Measurements from ENCODE around the gene SNRNP200.
A peak's percentile ranks its signal among the peaks of the same experiment; 100 is the strongest.

Gene SNRNP200

DNA sequence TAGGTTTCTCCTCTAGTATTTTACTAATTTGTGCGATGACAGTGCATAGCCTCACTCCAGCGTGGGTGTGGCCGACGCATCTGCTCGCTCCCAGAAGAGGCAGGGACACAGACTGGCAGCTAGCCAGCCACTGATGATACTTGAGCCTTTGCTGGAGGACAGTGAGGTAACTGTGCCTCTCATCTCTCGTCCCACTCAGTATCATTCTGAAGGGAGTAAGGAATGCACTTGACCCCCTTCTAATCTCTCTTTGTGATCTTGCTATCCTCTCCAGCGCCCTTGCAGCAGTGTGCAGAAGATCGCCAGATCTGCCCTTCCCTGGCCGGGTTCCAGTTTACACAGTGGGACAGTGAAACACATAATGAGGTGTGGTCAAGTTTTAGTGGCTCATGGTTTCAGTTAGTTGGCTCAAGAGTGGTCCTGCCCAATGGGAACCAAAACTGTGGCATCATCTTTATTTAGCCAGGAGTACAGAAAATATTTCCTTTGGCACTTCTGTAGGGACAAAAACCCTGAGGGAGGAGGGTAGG, 47.8 kb upstream of the SNRNP200 start (continued):
- peak; percentile 68; the same call in 1 of the 2 replicates for TF ChIP-seq EGR2 (tag by site-specific recombination; IDR thresholded peaks at IDR 0.05; ENCODE audit: low read depth)
- TF ChIP-seq ZNF692 (tag by site-specific recombination; IDR thresholded peaks at IDR 0.05): 0 out of 2 replicates have a peak, but pooled peaks have one; percentile 35
- peak; percentile 34; the same call in 1 of the 2 replicates for TF ChIP-seq GLIS1 (tag by site-specific recombination; IDR thresholded peaks at IDR 0.05)
- TF ChIP-seq, protein P1, sequence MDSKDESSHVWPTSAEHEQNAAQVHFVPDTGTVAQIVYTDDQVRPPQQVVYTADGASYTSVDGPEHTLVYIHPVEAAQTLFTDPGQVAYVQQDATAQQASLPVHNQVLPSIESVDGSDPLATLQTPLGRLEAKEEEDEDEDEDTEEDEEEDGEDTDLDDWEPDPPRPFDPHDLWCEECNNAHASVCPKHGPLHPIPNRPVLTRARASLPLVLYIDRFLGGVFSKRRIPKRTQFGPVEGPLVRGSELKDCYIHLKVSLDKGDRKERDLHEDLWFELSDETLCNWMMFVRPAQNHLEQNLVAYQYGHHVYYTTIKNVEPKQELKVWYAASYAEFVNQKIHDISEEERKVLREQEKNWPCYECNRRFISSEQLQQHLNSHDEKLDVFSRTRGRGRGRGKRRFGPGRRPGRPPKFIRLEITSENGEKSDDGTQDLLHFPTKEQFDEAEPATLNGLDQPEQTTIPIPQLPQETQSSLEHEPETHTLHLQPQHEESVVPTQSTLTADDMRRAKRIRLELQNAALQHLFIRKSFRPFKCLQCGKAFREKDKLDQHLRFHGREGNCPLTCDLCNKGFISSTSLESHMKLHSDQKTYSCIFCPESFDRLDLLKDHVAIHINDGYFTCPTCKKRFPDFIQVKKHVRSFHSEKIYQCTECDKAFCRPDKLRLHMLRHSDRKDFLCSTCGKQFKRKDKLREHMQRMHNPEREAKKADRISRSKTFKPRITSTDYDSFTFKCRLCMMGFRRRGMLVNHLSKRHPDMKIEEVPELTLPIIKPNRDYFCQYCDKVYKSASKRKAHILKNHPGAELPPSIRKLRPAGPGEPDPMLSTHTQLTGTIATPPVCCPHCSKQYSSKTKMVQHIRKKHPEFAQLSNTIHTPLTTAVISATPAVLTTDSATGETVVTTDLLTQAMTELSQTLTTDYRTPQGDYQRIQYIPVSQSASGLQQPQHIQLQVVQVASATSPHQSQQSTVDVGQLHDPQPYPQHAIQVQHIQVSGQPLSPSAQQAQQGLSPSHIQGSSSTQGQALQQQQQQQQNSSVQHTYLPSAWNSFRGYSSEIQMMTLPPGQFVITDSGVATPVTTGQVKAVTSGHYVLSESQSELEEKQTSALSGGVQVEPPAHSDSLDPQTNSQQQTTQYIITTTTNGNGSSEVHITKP (tag by site-specific recombination; IDR thresholded peaks at IDR 0.05): peak; percentile 72
- 0 out of 2 replicates have a peak, but pooled peaks have one; percentile 30 for TF ChIP-seq ZNF629 (tag by site-specific recombination; IDR thresholded peaks at IDR 0.05)
- TF ChIP-seq, protein P2, sequence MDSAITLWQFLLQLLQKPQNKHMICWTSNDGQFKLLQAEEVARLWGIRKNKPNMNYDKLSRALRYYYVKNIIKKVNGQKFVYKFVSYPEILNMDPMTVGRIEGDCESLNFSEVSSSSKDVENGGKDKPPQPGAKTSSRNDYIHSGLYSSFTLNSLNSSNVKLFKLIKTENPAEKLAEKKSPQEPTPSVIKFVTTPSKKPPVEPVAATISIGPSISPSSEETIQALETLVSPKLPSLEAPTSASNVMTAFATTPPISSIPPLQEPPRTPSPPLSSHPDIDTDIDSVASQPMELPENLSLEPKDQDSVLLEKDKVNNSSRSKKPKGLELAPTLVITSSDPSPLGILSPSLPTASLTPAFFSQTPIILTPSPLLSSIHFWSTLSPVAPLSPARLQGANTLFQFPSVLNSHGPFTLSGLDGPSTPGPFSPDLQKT (IDR thresholded peaks at IDR 0.05; ENCODE audit: borderline replicate concordance, low read depth, low read length): no peak

- H3K27ac ChIP-seq (ENCODE audit: extremely low read depth, low read depth, low read length): no peak overlapping the region
- ChIA-PET CTCF (no interaction called here), POLR2A (interaction anchor here (1.1 kb wide), 1 partner anchor 12 kb away, joined by 3 read pairs; the partner anchor contains the start of gene NCAPH)
- TF ChIP-seq ZFHX2 (tag by site-specific recombination; conservative IDR thresholded peaks at IDR 0.05) (peak; percentile 71), EGR2 (tag by site-specific recombination; IDR thresholded peaks at IDR 0.05; ENCODE audit: low read depth) (peak; percentile 87), REPIN1 (tag by site-specific recombination; IDR thresholded peaks at IDR 0.05; ENCODE audit: low read depth) (no peak)
- peaks cover 3% of the 10 kb centered on the region for H3K4me1 ChIP-seq (ENCODE audit: control insufficient read depth, insufficient read depth, low read length)
- H3K36me3 ChIP-seq (ENCODE audit: control insufficient read depth in 2 of 2, insufficient read depth in 1 of 2, low read length in 2 of 2): peaks cover 72 to 94% of the 10 kb centered on the region in 2 experiments
- no peaks in the 10 kb centered on the region for H3K9me3 ChIP-seq (ENCODE audit: control insufficient read depth, insufficient read depth, low read depth, low read length)
- H3K4me3 ChIP-seq (ENCODE audit: low read depth, low read length): no peak overlapping the region
These were observed 42.0 kb upstream of the SNRNP200 start for GRCh38 chr2:96347395-96347794.

DNA sequence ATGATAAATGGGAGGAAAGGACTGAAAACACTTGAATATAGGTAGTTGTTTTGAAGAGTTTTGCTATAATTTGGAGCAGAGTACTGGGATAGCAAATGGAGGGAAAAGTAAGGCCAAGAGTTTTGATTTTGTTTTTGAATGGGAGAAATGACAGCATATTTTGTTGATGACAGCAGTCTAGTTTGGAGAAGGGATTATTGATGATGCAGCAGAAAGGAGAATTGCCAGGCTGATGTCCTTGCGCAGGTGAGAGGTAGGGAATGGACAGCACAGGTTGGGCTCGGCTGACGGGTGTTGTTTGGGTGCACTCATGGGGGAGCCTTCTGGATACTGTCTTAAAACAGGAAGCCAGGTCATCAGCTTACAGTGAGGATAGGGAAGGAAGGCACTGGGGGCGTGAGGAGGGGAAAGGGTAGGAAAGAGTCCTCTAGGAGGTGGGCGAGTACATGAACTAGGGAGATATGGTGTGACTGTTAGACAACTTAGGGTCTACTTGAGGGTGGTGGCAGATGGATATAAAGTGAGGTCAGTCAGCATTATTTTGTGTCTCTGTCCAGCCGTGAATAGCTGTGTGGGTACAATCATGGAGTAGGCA, 40.6 kb upstream of the SNRNP200 start:
- peaks cover 67 to 94% of the 10 kb centered on the region in 2 experiments for H3K36me3 ChIP-seq (ENCODE audit: control insufficient read depth in 2 of 2, insufficient read depth in 1 of 2, low read length in 2 of 2)
- no peak overlapping the region for H3K27ac ChIP-seq (ENCODE audit: extremely low read depth, low read depth, low read length)
- no peak overlapping the region for H3K4me3 ChIP-seq (ENCODE audit: low read depth, low read length)
- CTCF ChIA-PET: interaction anchor here (0.7 to 1.7 kb wide), 5 partner anchors 40 to 254 kb away, joined by 3 to 4 read pairs (median 4); partner anchors contain the start of gene ADRA2B
- POLR2A ChIA-PET: interaction anchor here (0.9 to 1.2 kb wide), 3 partner anchors 10 to 12 kb away, joined by 3 to 4 read pairs (median 3); partner anchors contain the start of gene NCAPH
- TF ChIP-seq EGR2 (tag by site-specific recombination; IDR thresholded peaks at IDR 0.05; ENCODE audit: low read depth): peak; percentile 77
- no peak for TF ChIP-seq ZNF837 (tag by site-specific recombination; IDR thresholded peaks at IDR 0.05)
- no peak for TF ChIP-seq ZNF133 (tag by site-specific recombination; IDR thresholded peaks at IDR 0.05)
- peak; percentile 29 for TF ChIP-seq ZFHX2 (tag by site-specific recombination; conservative IDR thresholded peaks at IDR 0.05)
- TF ChIP-seq ZNF677 (tag by site-specific recombination; IDR thresholded peaks at IDR 0.05): no peak
- H3K9me3 ChIP-seq (ENCODE audit: control insufficient read depth, insufficient read depth, low read depth, low read length): no peaks in the 10 kb centered on the region
- peaks cover 15% of the 10 kb centered on the region for H3K4me1 ChIP-seq (ENCODE audit: control insufficient read depth, insufficient read depth, low read length)
